Kidney tubule cell (primary cell): ENCODE data around the gene ADAM11.
A peak's percentile ranks its signal among the peaks of the same experiment; 100 is the strongest.

Source experiments
- DNase-seq: peaks from one replicate; pipeline ENCODE4 v3.0.0-alpha.2; 2018; ENCODE audit warnings: low spot score

Gene ADAM11

DNA sequence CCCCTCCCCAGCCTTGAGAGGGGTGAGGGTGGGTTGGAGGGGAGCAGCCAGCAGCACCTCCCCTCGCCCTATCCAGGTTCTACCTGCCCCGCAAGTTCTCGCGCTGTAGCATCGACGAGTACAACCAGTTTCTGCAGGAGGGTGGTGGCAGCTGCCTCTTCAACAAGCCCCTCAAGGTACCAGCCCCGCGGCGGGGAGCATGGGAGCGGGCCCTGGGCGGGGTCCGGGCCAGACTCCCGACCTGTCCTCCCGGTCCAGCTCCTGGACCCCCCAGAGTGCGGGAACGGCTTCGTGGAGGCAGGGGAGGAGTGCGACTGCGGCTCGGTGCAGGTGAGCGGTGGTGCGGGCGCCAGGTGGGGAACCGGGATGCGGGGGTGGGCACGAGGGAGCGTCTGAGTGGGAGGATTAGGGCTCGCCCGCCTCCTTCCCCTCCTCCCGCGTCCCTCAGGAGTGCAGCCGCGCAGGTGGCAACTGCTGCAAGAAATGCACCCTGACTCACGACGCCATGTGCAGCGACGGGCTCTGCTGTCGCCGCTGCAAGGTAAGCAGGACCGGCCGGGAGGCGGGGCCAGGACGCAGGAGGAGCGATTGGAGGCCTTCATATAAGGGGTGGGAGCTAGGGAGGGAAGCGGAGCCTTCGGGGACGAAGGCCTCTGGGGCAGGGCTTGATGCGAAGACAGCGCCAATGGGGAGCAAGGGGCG lies 16.5 kb downstream of the ADAM11 start:
- peak; percentile 99 for DNase-seq

- peak; percentile 47 for DNase-seq
Measured at GRCh38 chr17:44775838-44776621, 17.2 kb downstream of the ADAM11 start.

GRCh38 chr17:44776628-44777393 lies 18.0 kb downstream of the ADAM11 start:
- no peak for DNase-seq

DNA sequence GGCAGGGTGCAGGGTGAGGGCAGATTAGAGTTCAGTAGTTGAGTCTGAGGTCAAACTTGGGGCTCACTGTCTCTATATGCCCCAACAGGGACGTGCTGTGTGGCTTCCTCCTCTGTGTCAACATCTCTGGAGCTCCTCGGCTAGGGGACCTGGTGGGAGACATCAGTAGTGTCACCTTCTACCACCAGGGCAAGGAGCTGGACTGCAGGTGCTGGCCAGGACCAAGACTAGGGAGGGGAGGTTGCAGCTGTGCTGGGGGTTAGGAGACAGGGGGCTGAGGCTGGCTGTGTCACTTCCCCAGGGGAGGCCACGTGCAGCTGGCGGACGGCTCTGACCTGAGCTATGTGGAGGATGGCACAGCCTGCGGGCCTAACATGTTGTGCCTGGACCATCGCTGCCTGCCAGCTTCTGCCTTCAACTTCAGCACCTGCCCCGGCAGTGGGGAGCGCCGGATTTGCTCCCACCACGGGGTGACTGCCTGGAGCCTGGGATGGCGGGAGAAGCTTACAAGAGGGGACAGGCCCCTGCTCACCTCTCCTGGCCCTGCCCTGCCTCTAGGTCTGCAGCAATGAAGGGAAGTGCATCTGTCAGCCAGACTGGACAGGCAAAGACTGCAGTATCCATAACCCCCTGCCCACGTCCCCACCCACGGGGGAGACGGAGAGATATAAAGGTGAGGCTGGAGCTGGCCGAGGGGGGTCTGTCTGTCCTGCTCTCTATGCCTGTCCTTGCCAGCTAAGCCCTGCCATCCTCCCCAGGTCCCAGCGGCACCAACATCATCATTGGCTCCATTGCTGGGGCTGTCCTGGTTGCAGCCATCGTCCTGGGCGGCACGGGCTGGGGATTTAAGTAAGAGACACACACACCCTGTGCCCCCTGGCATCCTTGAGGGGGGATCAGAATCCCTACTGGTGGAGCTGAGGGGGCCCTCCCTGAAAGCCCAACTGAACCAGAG lies 18.9 kb downstream of the ADAM11 start:
- no peak for DNase-seq

DNA sequence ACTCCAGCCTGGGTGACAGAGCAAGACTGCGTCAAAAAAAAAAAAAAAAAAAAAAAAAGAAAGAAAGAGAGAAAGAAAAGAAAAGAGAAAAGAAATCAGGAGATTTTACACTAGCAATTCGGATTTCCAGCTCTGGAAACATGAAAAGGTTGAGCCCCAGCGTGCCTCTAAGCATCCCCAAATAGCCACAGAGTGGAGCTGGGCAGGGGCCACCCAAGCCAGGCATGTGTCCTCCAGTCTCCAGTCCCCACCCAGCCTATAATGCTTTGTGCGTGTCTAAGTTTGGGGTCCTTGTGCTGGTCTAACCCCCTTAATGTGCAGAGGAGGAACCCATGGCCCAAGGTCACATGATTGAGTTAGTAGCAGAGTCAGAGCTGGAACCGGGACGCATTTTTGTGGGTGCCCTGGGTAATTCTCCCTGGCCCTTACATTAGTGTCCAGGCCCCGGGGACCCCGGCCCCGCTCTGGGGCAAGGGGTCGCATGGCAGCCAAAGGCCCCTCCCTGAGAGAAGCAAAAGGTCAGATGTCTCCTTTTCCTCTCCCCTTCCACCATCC lies 19.9 kb downstream of the ADAM11 start:
- no peak for DNase-seq

- peak; percentile 80 for DNase-seq
Measured at GRCh38 chr17:44779211-44780025, 20.6 kb downstream of the ADAM11 start.

DNA sequence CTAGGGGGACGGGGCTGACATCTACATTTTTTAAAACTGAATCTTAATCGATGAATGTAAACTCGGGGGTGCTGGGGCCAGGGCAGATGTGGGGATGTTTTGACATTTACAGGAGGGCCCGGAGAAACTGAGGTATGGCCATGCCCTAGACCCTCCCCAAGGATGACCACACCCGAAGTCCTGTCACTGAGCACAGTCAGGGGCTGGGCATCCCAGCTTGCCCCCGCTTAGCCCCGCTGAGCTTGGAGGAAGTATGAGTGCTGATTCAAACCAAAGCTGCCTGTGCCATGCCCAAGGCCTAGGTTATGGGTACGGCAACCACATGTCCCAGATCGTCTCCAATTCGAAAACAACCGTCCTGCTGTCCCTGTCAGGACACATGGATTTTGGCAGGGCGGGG lies 21.4 kb downstream of the ADAM11 start:
- DNase-seq, result no peak

- DNase-seq, result no peak
Measured at GRCh38 chr17:44780845-44781480, 22.2 kb downstream of the ADAM11 start.

DNA sequence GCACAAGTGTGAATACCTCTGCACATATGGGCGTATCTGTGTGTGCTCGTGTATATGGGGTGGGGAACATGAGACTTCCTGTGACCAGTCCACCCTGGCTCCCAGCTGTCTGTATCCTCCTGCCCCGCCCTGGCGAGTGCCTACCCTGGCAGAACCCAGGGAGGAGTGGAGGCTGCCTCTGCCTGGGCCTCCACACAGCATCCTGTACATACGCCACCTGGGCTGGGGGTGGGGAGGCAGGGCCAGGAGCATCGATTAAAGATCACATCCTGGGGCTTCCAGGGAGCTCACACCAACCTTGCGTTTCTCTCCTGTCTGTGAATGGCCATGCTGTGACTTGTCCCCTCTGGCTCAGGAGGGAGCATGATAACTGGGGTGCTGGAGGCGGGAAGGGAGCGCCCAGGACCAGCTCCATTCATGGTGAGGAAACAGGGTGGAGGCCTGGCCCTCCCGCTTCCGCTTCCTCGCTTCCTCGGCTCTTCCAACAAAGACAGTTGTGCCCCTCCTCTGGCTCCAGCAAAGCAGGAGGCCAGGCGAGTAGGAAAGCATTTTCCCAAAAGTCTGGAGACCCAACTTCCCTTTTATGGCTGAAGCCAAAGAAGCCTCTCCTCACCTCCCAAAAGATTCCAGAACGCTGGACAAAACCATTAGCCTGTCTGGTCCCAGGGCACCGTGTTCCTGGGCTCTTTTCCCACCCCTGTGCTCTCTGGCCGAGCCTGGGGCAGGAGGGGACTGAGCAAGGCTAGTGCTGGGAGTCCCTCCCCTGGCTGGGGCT lies 22.9 kb downstream of the ADAM11 start:
- no peak for DNase-seq

- DNase-seq, result no peak
Measured at GRCh38 chr17:44782326-44782850, 23.6 kb downstream of the ADAM11 start.

DNA sequence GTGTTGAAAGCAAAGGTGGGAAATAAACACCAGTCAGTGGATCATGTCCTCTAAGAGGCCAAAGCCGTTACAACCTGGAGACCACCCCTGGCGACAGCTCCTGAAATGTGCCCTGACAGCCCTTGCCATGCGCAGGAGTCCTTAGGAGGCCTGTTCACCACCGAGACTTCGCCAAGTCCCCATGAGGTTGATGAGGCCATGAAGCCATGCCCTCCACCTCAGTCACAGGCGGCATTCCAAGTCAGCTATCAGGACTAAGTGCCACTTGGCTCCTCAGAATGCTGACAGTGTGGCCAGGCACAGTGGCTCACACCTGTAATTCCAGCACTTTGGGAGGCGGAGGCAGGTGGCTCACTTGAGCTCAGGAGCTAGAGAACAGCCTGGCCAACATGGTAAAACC lies 27.1 kb downstream of the ADAM11 start:
- no peak for DNase-seq

DNA sequence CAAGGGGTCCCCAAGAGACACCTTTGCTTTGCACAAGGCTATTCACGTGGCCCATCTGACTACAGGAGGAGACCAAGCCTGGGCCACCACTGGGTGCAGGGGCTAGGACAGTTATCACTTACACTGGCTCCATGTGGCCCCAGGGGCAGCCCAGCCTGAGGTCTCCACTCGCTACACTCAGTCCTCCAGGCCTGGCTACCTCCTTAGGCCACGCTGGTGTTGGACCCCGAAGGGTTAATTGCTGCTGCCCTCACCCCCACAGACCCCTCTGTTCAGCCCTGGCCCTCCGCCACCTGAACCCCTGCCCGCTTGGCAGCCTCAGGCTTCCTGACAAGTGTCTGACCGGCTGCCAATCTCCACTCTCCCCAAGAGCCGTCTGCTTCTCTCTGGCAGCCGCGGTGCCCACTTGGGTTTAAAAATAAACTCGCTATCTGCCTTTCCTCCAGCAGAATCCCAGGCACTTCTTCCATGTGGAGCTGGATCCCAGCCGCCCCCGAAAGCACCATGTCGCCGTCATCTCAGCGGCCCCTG lies 27.8 kb downstream of the ADAM11 start:
- DNase-seq, result no peak

DNA sequence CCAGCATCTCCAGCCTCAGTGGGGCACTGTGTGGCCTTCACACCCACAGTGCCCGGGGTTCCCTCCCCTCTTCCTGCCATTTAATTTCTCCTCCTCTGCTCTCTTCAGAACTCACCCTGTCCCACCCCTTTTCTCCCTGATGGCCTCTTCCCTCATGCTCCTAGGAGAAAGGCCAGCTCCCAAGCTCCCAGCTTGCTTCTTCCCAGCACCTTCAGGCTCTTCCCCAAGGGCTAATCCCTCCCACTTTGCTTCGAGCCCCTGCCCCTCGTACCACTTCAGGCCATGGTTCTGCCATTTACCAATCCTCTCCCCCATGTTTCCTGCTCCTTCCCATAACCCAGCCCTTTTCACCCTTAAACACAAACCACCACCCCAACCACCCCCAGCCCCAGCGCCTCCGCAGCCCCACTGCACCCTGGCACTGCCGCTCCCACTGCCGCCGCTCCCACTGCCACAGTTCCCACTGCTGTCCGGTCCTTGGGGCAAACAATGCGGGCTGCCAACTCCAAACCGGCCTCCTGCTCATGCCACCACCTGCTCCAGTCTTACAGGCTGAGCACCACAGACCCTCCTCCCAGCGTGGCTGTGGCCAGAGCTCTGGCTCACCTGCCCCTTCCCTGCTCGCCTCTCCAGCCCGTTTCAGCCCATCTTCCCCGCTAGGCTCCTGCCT lies 28.6 kb downstream of the ADAM11 start:
- DNase-seq, result no peak

- peak; percentile 28 for DNase-seq
Measured at GRCh38 chr17:44788139-44788538, 29.4 kb downstream of the ADAM11 start.

DNA sequence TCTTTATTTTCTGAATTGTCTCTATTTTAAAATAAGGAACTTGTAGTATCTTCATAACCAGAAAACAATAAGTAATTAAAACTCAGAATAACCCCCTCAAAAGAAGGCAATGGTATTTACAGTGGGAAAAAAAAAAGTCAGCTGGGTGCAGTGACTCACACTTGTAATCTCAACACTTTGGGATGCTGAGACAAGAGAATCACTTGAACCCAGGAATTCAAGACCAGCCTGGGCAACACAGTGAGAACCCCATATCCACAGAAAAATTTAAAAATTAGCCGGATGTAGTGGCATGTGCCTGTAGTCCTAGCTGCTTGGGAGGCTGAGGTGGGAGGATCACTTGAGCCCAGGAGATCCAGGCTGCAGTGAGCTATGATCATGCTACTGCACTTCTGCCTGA lies 33.5 kb downstream of the ADAM11 start:
- peak; percentile 53 for DNase-seq

- no peak for DNase-seq
Measured at GRCh38 chr17:44793885-44794842, 35.4 kb downstream of the ADAM11 start.

- peak; percentile 99 for DNase-seq
Measured at GRCh38 chr17:44794851-44795413, 36.1 kb downstream of the ADAM11 start.
